Measurements from ENCODE around the gene PMEPA1. TPM values are rescaled to one million over a fixed set of nuclear protein-coding genes. Genes with fewer than 3 reads are reported as not detected.

Gene PMEPA1
- total RNA-seq, 1 experiment from 2014 or later: 163 TPM

- peaks cover 6% of the 10 kb centered on the region for H3F3A ChIP-seq (ENCODE audit: insufficient read depth, low read depth)
- no peaks in the 10 kb centered on the region for H3K36me3 ChIP-seq (ENCODE audit: low read depth)
- no TSS peak for BruUV-seq (replicated peaks)
- intact Hi-C loops (cut with micrococcal nuclease; ENCODE audit: unreplicated experiment): loop anchor here (10.0 kb wide), 1 partner anchor 402 kb away; no protein-coding TSS in a partner anchor
- DNase-seq: no peak
- H3K9me2 ChIP-seq (ENCODE audit: insufficient read depth): no peaks in the 10 kb centered on the region
- H3K79me2 ChIP-seq (ENCODE audit: low read depth): no peaks in the 10 kb centered on the region
- H3K9me3 ChIP-seq (ENCODE audit: insufficient read depth, low read depth): no peaks in the 10 kb centered on the region
- peaks cover 8% of the 10 kb centered on the region for H3K4me1 ChIP-seq (replicated peaks; ENCODE audit: insufficient read depth)
- POLR2A ChIA-PET (ENCODE audit: unreplicated experiment): interaction anchor here (0.6 kb wide), 1 partner anchor 15 kb away, joined by 5 read pairs; no protein-coding TSS in a partner anchor
- no peak overlapping the region for H3K4me2 ChIP-seq
- no peaks in the 10 kb centered on the region for H4K20me1 ChIP-seq (ENCODE audit: insufficient read depth)
- CTCF ChIA-PET: no interaction called here
- no peak overlapping the region for H3K27ac ChIP-seq
- H3K27me3 ChIP-seq (ENCODE audit: insufficient read depth, low read depth): no peaks in the 10 kb centered on the region
- H3K4me3 ChIP-seq: no peak overlapping the region
- no peak overlapping the region for H2AFZ ChIP-seq
- TF ChIP-seq CTCF (conservative IDR thresholded peaks at IDR 0.05) (no peak), EZH2 (IDR thresholded peaks at IDR 0.05; ENCODE audit: low read depth) (no peak)
Observed at GRCh38 chr20:57612916-57613315, 96.9 kb downstream of the PMEPA1 start.

GRCh38 chr20:57612436-57612835 lies 97.4 kb downstream of the PMEPA1 start:
- ChIA-PET CTCF (no interaction called here), POLR2A (ENCODE audit: unreplicated experiment) (no interaction called here)
- no peaks in the 10 kb centered on the region for H3K79me2 ChIP-seq (ENCODE audit: low read depth)
- H3K9me3 ChIP-seq (ENCODE audit: insufficient read depth, low read depth): no peaks in the 10 kb centered on the region
- peaks cover 1% of the 10 kb centered on the region; the same call in 1 of the 2 replicates for H3F3A ChIP-seq (ENCODE audit: insufficient read depth, low read depth)
- no peak overlapping the region for H3K4me2 ChIP-seq
- no peak overlapping the region for H3K4me3 ChIP-seq
- H3K36me3 ChIP-seq (ENCODE audit: low read depth): no peaks in the 10 kb centered on the region
- no peak for DNase-seq
- no TSS peak for BruUV-seq (replicated peaks)
- H3K27me3 ChIP-seq (ENCODE audit: insufficient read depth, low read depth): no peaks in the 10 kb centered on the region
- H3K4me1 ChIP-seq (replicated peaks; ENCODE audit: insufficient read depth): peaks cover 3% of the 10 kb centered on the region
- no peaks in the 10 kb centered on the region for H3K9me2 ChIP-seq (ENCODE audit: insufficient read depth)
- TF ChIP-seq CTCF (conservative IDR thresholded peaks at IDR 0.05) (no peak), EZH2 (IDR thresholded peaks at IDR 0.05; ENCODE audit: low read depth) (no peak)
- H4K20me1 ChIP-seq (ENCODE audit: insufficient read depth): no peaks in the 10 kb centered on the region
- no peak overlapping the region for H3K27ac ChIP-seq
- H2AFZ ChIP-seq: no peak overlapping the region
- intact Hi-C loops (cut with micrococcal nuclease; ENCODE audit: unreplicated experiment): loop anchor here (10.0 kb wide), 1 partner anchor 402 kb away; no protein-coding TSS in a partner anchor

- TF ChIP-seq EZH2 (IDR thresholded peaks at IDR 0.05; ENCODE audit: low read depth): no peak
- no peak for TF ChIP-seq CTCF (conservative IDR thresholded peaks at IDR 0.05)
- no TSS peak for BruUV-seq (replicated peaks)
- H3K27ac ChIP-seq: no peak overlapping the region
- H3K9me2 ChIP-seq (ENCODE audit: insufficient read depth): no peaks in the 10 kb centered on the region
- no peak overlapping the region for H3K4me3 ChIP-seq
- no peaks in the 10 kb centered on the region for H3K79me2 ChIP-seq (ENCODE audit: low read depth)
- DNase-seq: no peak
- no peaks in the 10 kb centered on the region for H4K20me1 ChIP-seq (ENCODE audit: insufficient read depth)
- no peaks in the 10 kb centered on the region for H3K36me3 ChIP-seq (ENCODE audit: low read depth)
- H3K27me3 ChIP-seq (ENCODE audit: insufficient read depth, low read depth): no peaks in the 10 kb centered on the region
- CTCF ChIA-PET: no interaction called here
- no peaks in the 10 kb centered on the region for H3K9me3 ChIP-seq (ENCODE audit: insufficient read depth, low read depth)
- H3K4me1 ChIP-seq (replicated peaks; ENCODE audit: insufficient read depth): no peaks in the 10 kb centered on the region
- no peaks in the 10 kb centered on the region for H3F3A ChIP-seq (ENCODE audit: insufficient read depth, low read depth)
- POLR2A ChIA-PET (ENCODE audit: unreplicated experiment): no interaction called here
- intact Hi-C loops (cut with micrococcal nuclease; ENCODE audit: unreplicated experiment): loop anchor here (10.0 kb wide), 1 partner anchor 403 kb away; no protein-coding TSS in a partner anchor
- H2AFZ ChIP-seq: no peak overlapping the region
- no peak overlapping the region for H3K4me2 ChIP-seq
Observed at GRCh38 chr20:57611586-57612311, 98.1 kb downstream of the PMEPA1 start.
